GM19372 (cell line): ENCODE measurements around the gene ACACB.

ENCODE experiments used
- ATAC-seq: cut with Tn5 transposase; IDR thresholded peaks from one replicate; pipeline ENCODE4 v1.9.1; 2021; ENCODE audit warnings: mild to moderate bottlenecking, low read depth, moderate library complexity; ENCODE audit not compliant: unreplicated experiment

ACACB gene

GRCh38 chr12:109291521-109292341, 175.3 kb downstream of the ACACB start:
- ATAC-seq = no peak

- no peak for ATAC-seq
These were observed 175.9 kb downstream of the ACACB start for GRCh38 chr12:109292342-109292711.

- no peak for ATAC-seq
These were observed 176.7 kb downstream of the ACACB start for GRCh38 chr12:109293106-109293505.

GRCh38 chr12:109294286-109294796, 178.0 kb downstream of the ACACB start:
- ATAC-seq = no peak

- no peak for ATAC-seq
These were observed 179.5 kb downstream of the ACACB start for GRCh38 chr12:109295764-109296425.

GRCh38 chr12:109296431-109296830, 180.0 kb downstream of the ACACB start:
- ATAC-seq = no peak

GRCh38 chr12:109299849-109300248, 183.5 kb downstream of the ACACB start:
- no peak for ATAC-seq

- no peak for ATAC-seq
These were observed 185.3 kb downstream of the ACACB start for GRCh38 chr12:109301643-109302168.

- ATAC-seq = no peak
These were observed 186.0 kb downstream of the ACACB start for GRCh38 chr12:109302358-109302757.

- no peak for ATAC-seq
These were observed 186.4 kb downstream of the ACACB start for GRCh38 chr12:109302770-109303169.

GRCh38 chr12:109304485-109304884, 188.1 kb downstream of the ACACB start:
- no peak for ATAC-seq

- no peak for ATAC-seq
These were observed 189.2 kb downstream of the ACACB start for GRCh38 chr12:109305547-109305946.

- ATAC-seq = no peak
These were observed 190.7 kb downstream of the ACACB start for GRCh38 chr12:109307051-109307450.

GRCh38 chr12:109308534-109309380, 192.4 kb downstream of the ACACB start, which contains the start of gene FOXN4:
TSS of gene FOXN4 (minus strand) at chr12:109309284. CDS start at chr12:109308321, 963 bp downstream.
- no peak for ATAC-seq

- no peak for ATAC-seq
These were observed 193.2 kb downstream of the ACACB start for GRCh38 chr12:109309381-109310246.

GRCh38 chr12:109310247-109311125, 194.1 kb downstream of the ACACB start:
- ATAC-seq = no peak
